HepG2 (cell line): ENCODE measurements around the gene STH. TPM values are rescaled to one million over a fixed set of nuclear protein-coding genes. Genes with fewer than 3 reads are reported as not detected.

ENCODE experiments used
- ATAC-seq: fragments of 200-7000 bp; cut with Tn5 transposase; 3 replicates; pipeline ENCODE4 v1.9.1; 2020; ENCODE audit warnings: mild to moderate bottlenecking, moderate library complexity
- BruUV-seq: library from RNA; stranded (reverse); fragments of 400-500 nt; replicated peaks from 2 replicates; lab custom pipeline; 2021; lab: Mats Ljungman, UMichigan
- CTCF ChIA-PET: fragments of 300-600 bp; formaldehyde crosslinking; extraction: SDS; loops from one replicate; lab custom pipeline; 2021; ENCODE audit warnings: low total read pairs, inconsistent platforms, low intra/inter-chr PET ratio; lab: Yijun Ruan, JAX
- POLR2A ChIA-PET: fragments of 350-600 bp; sonication (Branson Sonifier 250); formaldehyde crosslinking; loops from one replicate; lab custom pipeline; 2020; ENCODE audit warnings: antibody characterized with exemption, inconsistent platforms; lab: Yijun Ruan, JAX
- DNase-seq: peaks from one replicate; pipeline ENCODE4 v3.0.0-alpha.2; 2015; ENCODE audit warnings: low spot score
- FAIRE-seq: peaks from 3 replicates; lab custom pipeline; 2011; peaks lifted over from hg19 to GRCh38; lab: Jason Lieb, UNC
- H2AFZ ChIP-seq: one replicate; pipeline ENCODE4 v1.6.1; 2011; ENCODE audit warnings: low read length, inconsistent platforms
- H3K27ac ChIP-seq: fragments of 300-600 bp; 3 replicates; pipeline ENCODE4 v1.8.0; 2011; ENCODE audit warnings: mixed run types, mild to moderate bottlenecking, mixed read lengths, low read length, inconsistent platforms; ENCODE audit not compliant: insufficient read depth; ENCODE audit errors: extremely low read length
- H3K27me3 ChIP-seq, 2 experiments: fragments of 200-600 bp in 1 of 2; 2 replicates in 1 of 2; 3 replicates in 1 of 2; pipeline versions ENCODE4 v1.6.0 to v1.8.0; 2011; ENCODE audit warnings: low read length in 2 of 2, mild to moderate bottlenecking in 2 of 2, moderate library complexity in 2 of 2, inconsistent platforms in 1 of 2; ENCODE audit not compliant: insufficient read depth in 2 of 2, control insufficient read depth in 1 of 2
- H3K36me3 ChIP-seq, 2 experiments: fragments of 200-600 bp in 1 of 2; replicated peaks in 1 of 2; 2 replicates in 1 of 2; 3 replicates in 1 of 2; pipeline versions ENCODE4 v1.5.1 to v1.8.0; 2011; ENCODE audit warnings: low read length in 2 of 2, inconsistent platforms in 1 of 2; ENCODE audit not compliant: insufficient read depth in 2 of 2, control insufficient read depth in 1 of 2
- H3K4me1 ChIP-seq: 2 replicates; pipeline ENCODE4 v1.5.1; 2012; ENCODE audit warnings: low read length, inconsistent platforms; ENCODE audit not compliant: insufficient read depth
- H3K4me2 ChIP-seq: 2 replicates; pipeline ENCODE4 v1.6.0; 2011; ENCODE audit warnings: low read depth, low read length, inconsistent platforms
- H3K4me3 ChIP-seq, 3 experiments: fragments of 200-600 bp in 1 of 3; sonication (generic), shearing (Covaris generic) in 1 of 3; replicated peaks in 1 of 3; 2 replicates each; pipeline ENCODE4 v1.5.1; 2011 to 2016; ENCODE audit warnings: low read length in 3 of 3, inconsistent platforms in 2 of 3, low read depth in 2 of 3, mild to moderate bottlenecking in 2 of 3, control low read depth in 1 of 3, mixed read lengths in 1 of 3; ENCODE audit not compliant: insufficient read depth in 1 of 3
- H3K79me2 ChIP-seq: one replicate; pipeline ENCODE4 v1.6.1; 2011; ENCODE audit warnings: low read length, inconsistent platforms; ENCODE audit not compliant: insufficient read depth
- H3K9ac ChIP-seq: 2 replicates; pipeline ENCODE4 v1.6.0; 2011; ENCODE audit warnings: mild to moderate bottlenecking, low read depth, low read length, inconsistent platforms; ENCODE audit not compliant: insufficient read depth
- H3K9me3 ChIP-seq: 2 replicates; pipeline ENCODE4 v1.5.1; 2012; ENCODE audit warnings: mild to moderate bottlenecking, low read length
- H4K20me1 ChIP-seq: 2 replicates; pipeline ENCODE4 v1.6.0; 2011; ENCODE audit warnings: inconsistent platforms, mild to moderate bottlenecking, low read length, moderate library complexity; ENCODE audit not compliant: insufficient read depth
- ATF7 ChIP-seq, 2 experiments: fragments of 450-650 bp in 1 of 2; sonication (generic) in 1 of 2; formaldehyde crosslinking in 1 of 2; IDR thresholded peaks; 2 replicates each; pipeline versions ENCODE4 v1.4.0 to v1.6.1; 2016 to 2020; ENCODE audit warnings: antibody characterized with exemption in 1 of 2, mild to moderate bottlenecking in 1 of 2, missing genetic modification reagents in 1 of 2
- CREB1 ChIP-seq, 2 experiments: fragments of 450-650 bp in 1 of 2; IDR thresholded peaks; 2 replicates each; pipeline ENCODE4 v1.6.1; 2016 to 2017; ENCODE audit warnings: control low read depth in 1 of 2, mild to moderate bottlenecking in 1 of 2, missing compliant biosample characterization in 1 of 2, missing genetic modification characterization in 1 of 2
- ETV6 ChIP-seq: sonication (generic); formaldehyde crosslinking; conservative IDR thresholded peaks from 2 replicates; pipeline ENCODE4 v1.4.0; 2020; ENCODE audit warnings: missing genetic modification reagents
- MBNL3 ChIP-seq: fragments of 250-450 bp; sonication (Bioruptor Pico); conservative IDR thresholded peaks from 2 replicates; pipeline ENCODE4 v1.8.0; 2022; ENCODE audit warnings: mild to moderate bottlenecking, inconsistent platforms
- NFKB2 ChIP-seq: sonication (generic); formaldehyde crosslinking; IDR thresholded peaks from 2 replicates; pipeline ENCODE4 v1.4.0; 2020; ENCODE audit warnings: missing genetic modification reagents, borderline replicate concordance
- ZNF136 ChIP-seq: sonication (generic); formaldehyde crosslinking; IDR thresholded peaks from 2 replicates; pipeline ENCODE4 v1.8.1; 2022; ENCODE audit warnings: low read depth, mild to moderate bottlenecking, moderate library complexity, missing genetic modification reagents
- ZNF644 ChIP-seq: IDR thresholded peaks from 2 replicates; pipeline ENCODE4 v1.6.1; 2016; ENCODE audit warnings: low read depth
- WGBS: methylation state at CpG from one replicate; pipeline ENCODE4 v1.1.6; 2017; ENCODE audit warnings: low lambda C conversion rate; 5-methylcytosine and 5-hydroxymethylcytosine counted together
- in situ Hi-C: cut with HindIII; loops from 2 replicates; pipeline ENCODE4 v1.10.0; 2017; ENCODE audit warnings: low pct_unique_long_range_greater_than_20kb; ENCODE audit not compliant: extremely low pct_ligation_motif_present
- intact Hi-C: fragments of 100-400 bp; cut with micrococcal nuclease; formaldehyde crosslinking; loops from one replicate; pipeline ENCODE4 v1.10.0; 2022; ENCODE audit not compliant: unreplicated experiment
- polyA plus RNA-seq, 8 experiments: library from polyadenylated mRNA; depleted of rRNA in 3 of 8; stranded (reverse) in 7 of 8; unstranded in 1 of 8; fragments of >200 nt; fragmentation: Illumina TruSeq in 4 of 8; extraction: Trizol in 4 of 8; gene quantifications; 2 replicates each; pipeline versions ENCODE4 v1.2.1 to v1.2.3, GENCODE V29; 2011 to 2016; ENCODE audit warnings: low read depth in 4 of 8, missing spikeins in 1 of 8, mixed read lengths in 1 of 8; ENCODE audit not compliant: insufficient read depth in 1 of 8
- total RNA-seq, 5 experiments: library from RNA; depleted of rRNA; stranded (reverse); fragments of >200 nt; fragmentation: Illumina TruSeq; extraction: Trizol; gene quantifications; 2 replicates each; pipeline ENCODE4 v1.2.3, GENCODE V29; 2016; ENCODE audit warnings: low read depth in 1 of 5
- TF ChIP-seq, protein P1 (sequence below): IDR thresholded peaks from 2 replicates; pipeline ENCODE4 v1.4.0; 2020; ENCODE audit warnings: mild to moderate bottlenecking, missing genetic modification reagents
- TF ChIP-seq, protein P2 (sequence below): IDR thresholded peaks from 2 replicates; pipeline ENCODE4 v1.6.1; 2016; ENCODE audit warnings: missing genetic modification reagents, missing compliant biosample characterization
- TF ChIP-seq, protein P3 (sequence below): sonication (generic); formaldehyde crosslinking; IDR thresholded peaks from 2 replicates; pipeline ENCODE4 v1.4.0; 2020; ENCODE audit warnings: mild to moderate bottlenecking, low read depth, missing genetic modification reagents
- TF ChIP-seq, protein P4 (sequence below): sonication (generic); formaldehyde crosslinking; conservative IDR thresholded peaks from 2 replicates; pipeline ENCODE4 v1.4.0; 2020; ENCODE audit warnings: missing genetic modification reagents
- TF ChIP-seq, protein P5 (sequence below): sonication (generic); formaldehyde crosslinking; IDR thresholded peaks from 2 replicates; pipeline ENCODE4 v1.8.1; 2023; ENCODE audit warnings: mild to moderate bottlenecking, moderate library complexity, missing genetic modification reagents

The STH gene
- total and polyA plus RNA-seq, 2 of the 13 experiments (the other 11 are each of a cell fraction or from before 2014, with no cell fraction given): not detected

DNA sequence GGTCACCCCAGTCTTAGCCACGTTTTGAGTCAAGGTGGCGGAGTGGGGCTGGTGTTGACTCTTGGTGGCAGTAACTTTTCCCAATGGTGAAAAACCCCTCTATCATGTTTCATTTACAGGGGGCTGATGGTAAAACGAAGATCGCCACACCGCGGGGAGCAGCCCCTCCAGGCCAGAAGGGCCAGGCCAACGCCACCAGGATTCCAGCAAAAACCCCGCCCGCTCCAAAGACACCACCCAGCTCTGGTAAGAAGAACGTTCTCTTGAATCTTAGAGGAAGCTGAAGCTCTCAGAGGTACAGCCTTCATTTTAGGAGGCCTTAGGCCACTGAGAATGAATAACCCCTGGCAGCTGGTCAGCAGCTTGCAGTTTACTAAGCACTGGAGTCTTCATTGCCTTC is 7.7 kb upstream of the STH start (continued):
- TF ChIP-seq, protein P1, sequence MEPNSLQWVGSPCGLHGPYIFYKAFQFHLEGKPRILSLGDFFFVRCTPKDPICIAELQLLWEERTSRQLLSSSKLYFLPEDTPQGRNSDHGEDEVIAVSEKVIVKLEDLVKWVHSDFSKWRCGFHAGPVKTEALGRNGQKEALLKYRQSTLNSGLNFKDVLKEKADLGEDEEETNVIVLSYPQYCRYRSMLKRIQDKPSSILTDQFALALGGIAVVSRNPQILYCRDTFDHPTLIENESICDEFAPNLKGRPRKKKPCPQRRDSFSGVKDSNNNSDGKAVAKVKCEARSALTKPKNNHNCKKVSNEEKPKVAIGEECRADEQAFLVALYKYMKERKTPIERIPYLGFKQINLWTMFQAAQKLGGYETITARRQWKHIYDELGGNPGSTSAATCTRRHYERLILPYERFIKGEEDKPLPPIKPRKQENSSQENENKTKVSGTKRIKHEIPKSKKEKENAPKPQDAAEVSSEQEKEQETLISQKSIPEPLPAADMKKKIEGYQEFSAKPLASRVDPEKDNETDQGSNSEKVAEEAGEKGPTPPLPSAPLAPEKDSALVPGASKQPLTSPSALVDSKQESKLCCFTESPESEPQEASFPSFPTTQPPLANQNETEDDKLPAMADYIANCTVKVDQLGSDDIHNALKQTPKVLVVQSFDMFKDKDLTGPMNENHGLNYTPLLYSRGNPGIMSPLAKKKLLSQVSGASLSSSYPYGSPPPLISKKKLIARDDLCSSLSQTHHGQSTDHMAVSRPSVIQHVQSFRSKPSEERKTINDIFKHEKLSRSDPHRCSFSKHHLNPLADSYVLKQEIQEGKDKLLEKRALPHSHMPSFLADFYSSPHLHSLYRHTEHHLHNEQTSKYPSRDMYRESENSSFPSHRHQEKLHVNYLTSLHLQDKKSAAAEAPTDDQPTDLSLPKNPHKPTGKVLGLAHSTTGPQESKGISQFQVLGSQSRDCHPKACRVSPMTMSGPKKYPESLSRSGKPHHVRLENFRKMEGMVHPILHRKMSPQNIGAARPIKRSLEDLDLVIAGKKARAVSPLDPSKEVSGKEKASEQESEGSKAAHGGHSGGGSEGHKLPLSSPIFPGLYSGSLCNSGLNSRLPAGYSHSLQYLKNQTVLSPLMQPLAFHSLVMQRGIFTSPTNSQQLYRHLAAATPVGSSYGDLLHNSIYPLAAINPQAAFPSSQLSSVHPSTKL: no peak
- TF ChIP-seq ZNF136 (CRISPR knock-in tag): no peak
- no peak for TF ChIP-seq ETV6 (CRISPR knock-in tag)
- TF ChIP-seq, protein P2, sequence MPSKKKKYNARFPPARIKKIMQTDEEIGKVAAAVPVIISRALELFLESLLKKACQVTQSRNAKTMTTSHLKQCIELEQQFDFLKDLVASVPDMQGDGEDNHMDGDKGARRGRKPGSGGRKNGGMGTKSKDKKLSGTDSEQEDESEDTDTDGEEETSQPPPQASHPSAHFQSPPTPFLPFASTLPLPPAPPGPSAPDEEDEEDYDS (CRISPR knock-in tag): no peak
- TF ChIP-seq NFKB2 (CRISPR knock-in tag): no peak
- TF ChIP-seq, all 625 proteins: peak for 0

DNA sequence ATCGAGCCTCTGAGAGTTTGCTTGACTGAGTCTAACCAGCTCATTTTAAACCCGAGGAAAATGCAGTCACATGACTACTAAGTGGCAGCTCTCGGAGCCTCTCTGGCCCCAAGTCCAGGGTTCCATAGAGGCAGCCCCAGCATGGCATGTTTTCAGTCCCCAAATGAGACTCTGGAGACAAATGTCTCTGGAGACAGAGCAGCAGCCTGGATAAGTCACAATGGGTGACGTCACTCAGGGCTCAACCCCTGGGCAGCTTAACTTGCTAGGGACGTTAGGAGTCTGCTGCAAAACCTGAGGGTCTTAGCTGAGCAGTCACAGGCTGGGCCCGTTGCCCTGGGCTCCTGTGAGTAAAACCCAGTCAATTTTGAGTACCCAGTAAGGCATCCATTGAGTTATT is 6.9 kb upstream of the STH start:
- no peak overlapping the region for H3K4me2 ChIP-seq
- H3K9me3 ChIP-seq: no peaks in the 10 kb centered on the region
- 50% methylated on average over 6 of the region's 6 CpGs for whole genome bisulfite sequencing
- H3K27ac ChIP-seq: no peak overlapping the region
- in situ Hi-C loops: no loop called here
- no peak overlapping the region for H2AFZ ChIP-seq
- ATAC-seq (no peak), DNase-seq (no peak), FAIRE-seq (no peak)
- H3K79me2 ChIP-seq: no peaks in the 10 kb centered on the region
- peaks cover 49% of the 10 kb centered on the region for H3K4me1 ChIP-seq
- intact Hi-C loops: no loop called here
- POLR2A ChIA-PET: no interaction called here
- no peaks in the 10 kb centered on the region for H3K36me3 ChIP-seq
- no peaks in the 10 kb centered on the region for H4K20me1 ChIP-seq
- TF ChIP-seq ATF7 (IDR thresholded peaks at IDR 0.05): peak; percentile 87
- TF ChIP-seq ATF7 (CRISPR knock-in tag; IDR thresholded peaks at IDR 0.05): no peak
- peak; percentile 89 for TF ChIP-seq CREB1 (IDR thresholded peaks at IDR 0.05)
- no peak for TF ChIP-seq CREB1 (CRISPR knock-in tag; IDR thresholded peaks at IDR 0.05)
- TF ChIP-seq, protein P3, sequence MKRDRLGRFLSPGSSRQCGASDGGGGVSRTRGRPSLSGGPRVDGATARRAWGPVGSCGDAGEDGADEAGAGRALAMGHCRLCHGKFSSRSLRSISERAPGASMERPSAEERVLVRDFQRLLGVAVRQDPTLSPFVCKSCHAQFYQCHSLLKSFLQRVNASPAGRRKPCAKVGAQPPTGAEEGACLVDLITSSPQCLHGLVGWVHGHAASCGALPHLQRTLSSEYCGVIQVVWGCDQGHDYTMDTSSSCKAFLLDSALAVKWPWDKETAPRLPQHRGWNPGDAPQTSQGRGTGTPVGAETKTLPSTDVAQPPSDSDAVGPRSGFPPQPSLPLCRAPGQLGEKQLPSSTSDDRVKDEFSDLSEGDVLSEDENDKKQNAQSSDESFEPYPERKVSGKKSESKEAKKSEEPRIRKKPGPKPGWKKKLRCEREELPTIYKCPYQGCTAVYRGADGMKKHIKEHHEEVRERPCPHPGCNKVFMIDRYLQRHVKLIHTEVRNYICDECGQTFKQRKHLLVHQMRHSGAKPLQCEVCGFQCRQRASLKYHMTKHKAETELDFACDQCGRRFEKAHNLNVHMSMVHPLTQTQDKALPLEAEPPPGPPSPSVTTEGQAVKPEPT: no peak
- no peak for TF ChIP-seq ZNF644 (CRISPR knock-in tag)
- TF ChIP-seq MBNL3: no peak
- TF ChIP-seq, protein P4, sequence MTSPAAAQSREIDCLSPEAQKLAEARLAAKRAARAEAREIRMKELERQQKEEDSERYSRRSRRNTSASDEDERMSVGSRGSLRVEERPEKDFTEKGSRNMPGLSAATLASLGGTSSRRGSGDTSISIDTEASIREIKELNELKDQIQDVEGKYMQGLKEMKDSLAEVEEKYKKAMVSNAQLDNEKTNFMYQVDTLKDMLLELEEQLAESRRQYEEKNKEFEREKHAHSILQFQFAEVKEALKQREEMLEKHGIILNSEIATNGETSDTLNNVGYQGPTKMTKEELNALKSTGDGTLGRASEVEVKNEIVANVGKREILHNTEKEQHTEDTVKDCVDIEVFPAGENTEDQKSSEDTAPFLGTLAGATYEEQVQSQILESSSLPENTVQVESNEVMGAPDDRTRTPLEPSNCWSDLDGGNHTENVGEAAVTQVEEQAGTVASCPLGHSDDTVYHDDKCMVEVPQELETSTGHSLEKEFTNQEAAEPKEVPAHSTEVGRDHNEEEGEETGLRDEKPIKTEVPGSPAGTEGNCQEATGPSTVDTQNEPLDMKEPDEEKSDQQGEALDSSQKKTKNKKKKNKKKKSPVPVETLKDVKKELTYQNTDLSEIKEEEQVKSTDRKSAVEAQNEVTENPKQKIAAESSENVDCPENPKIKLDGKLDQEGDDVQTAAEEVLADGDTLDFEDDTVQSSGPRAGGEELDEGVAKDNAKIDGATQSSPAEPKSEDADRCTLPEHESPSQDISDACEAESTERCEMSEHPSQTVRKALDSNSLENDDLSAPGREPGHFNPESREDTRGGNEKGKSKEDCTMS: no peak
- TF ChIP-seq, protein P5, sequence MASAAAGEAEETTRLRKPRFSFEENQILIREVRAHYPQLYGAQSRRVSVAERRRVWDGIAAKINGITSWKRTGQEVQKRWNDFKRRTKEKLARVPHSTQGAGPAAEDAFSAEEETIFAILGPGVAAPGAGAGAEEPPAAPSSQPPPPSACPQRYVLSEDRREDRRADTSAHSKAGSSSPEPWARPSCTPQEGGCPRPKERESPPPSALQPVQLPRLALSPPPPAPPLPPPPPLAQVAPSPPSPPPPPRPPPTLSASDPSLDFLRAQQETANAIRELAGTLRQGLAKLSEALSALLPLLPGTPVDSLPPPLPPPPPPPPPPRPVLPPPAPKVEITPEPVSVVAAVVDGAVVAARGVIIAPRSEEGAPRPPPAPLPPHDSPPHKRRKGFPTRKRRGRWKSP: no peak
- TF ChIP-seq, all 625 proteins: peak for 2
- BruUV-seq: no TSS peak
- CTCF ChIA-PET: interaction anchor here (0.6 kb wide), 1 partner anchor 84 kb away, joined by 3 read pairs; no protein-coding TSS in a partner anchor
- Histone ChIP-seq H3K9ac (no peak overlapping the region), H3K4me3 (no peak overlapping the region), H3K27me3 (no peaks in the 10 kb centered on the region)
